ENCODE measurements around the gene NFIC. TPM values are rescaled to one million over a fixed set of nuclear protein-coding genes. Genes with fewer than 3 reads are reported as not detected.
A peak's percentile ranks its signal among the peaks of the same experiment; 100 is the strongest.

Gene NFIC
- total RNA-seq, 1 experiment from 2014 or later: 0.82 TPM

DNA sequence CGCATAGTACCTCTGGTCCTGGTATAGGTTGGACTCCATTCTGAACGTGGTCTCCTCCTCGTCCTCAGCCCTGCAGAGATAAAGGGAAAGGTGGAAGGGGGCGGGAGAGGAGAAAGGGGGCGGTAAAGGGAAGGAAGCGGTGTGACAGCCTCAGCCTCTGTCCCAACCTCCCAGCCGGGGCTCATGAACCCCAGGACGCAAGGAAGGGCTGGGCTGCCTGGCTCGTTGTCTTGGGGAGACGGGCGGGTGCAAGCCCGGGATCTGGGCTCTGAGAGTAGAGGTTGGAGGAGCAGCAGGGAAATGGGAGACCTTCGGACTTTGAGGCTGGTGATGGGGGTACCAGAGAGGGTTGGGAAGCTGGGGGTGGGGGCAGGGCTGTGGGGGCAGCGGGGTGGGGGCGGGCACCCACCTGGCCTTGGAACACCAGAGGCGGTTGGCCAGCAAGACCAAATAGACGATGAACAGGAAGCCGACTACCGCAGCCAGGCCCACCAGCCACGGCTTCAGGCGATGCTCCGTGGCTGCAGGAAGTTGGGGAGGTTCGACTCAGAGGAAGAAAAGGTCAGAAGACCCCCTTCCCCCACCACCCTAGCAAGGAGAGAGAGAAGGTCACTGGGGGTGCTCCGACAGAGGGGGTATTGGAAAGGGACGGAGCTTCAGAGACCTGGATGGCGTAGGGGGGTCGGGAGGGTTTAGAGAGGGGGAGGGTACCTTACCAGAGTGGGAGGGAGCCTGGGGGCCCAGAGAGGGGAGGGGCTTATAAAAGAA, 112.2 kb downstream of the NFIC start:
- no peak overlapping the region for H3K4me3 ChIP-seq (ENCODE audit: low read length)
- H3K27ac ChIP-seq (ENCODE audit: low read length): no peak overlapping the region
- H3K79me2 ChIP-seq (ENCODE audit: low read length): no peaks in the 10 kb centered on the region
- H3K4me1 ChIP-seq (ENCODE audit: low read length): peaks cover 29% of the 10 kb centered on the region
- no peaks in the 10 kb centered on the region for H3K9me2 ChIP-seq (replicated peaks; ENCODE audit: insufficient read depth, low read length)
- H4K20me1 ChIP-seq (ENCODE audit: insufficient read depth, low read depth, low read length): no peaks in the 10 kb centered on the region
- H3K9me3 ChIP-seq (ENCODE audit: low read length): no peaks in the 10 kb centered on the region
- no peak overlapping the region for H3K9ac ChIP-seq (ENCODE audit: low read length)
- no peak overlapping the region for H2AFZ ChIP-seq (ENCODE audit: low read length)
- H3K36me3 ChIP-seq (ENCODE audit: insufficient read depth, low read length): no peaks in the 10 kb centered on the region
- no peak overlapping the region for H3K4me2 ChIP-seq (ENCODE audit: low read depth, low read length, poor library complexity, severe bottlenecking)
- peak; percentile 50 for DNase-seq
- H3K27me3 ChIP-seq (ENCODE audit: low read length): no peaks in the 10 kb centered on the region

DNA sequence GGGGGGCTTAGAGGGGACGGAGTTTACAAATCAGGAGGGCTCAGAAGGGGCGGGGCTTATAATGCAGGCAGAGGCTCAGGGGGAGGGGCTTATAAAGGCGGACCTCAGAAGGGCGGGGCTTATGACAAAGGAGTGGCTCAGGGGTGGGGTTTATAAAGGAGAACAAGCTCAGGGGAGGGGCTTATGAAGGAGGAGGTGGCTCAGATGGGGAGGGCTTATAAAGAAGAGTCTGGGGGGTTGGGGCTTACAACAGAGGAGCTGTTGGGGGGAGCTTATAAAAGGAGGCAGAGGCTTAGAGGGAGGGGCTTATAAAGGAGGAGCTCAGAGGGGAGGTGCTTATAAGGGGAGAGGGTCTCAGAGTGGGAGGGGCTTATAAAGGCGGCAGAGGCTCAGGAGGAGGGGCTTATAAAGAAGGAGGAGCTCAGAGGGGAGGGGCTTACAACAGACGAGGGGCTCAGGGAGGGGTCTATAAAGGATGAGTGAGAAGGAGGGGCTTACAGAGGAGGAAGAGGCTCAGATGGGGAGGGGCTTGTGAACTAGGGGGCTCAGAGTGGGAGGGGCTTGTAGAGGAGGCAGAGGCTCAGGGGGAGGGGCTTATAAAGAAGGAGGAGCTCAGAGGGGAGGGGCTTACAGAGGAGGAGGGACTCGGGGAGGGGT, 112.9 kb downstream of the NFIC start:
- H3K4me2 ChIP-seq (ENCODE audit: low read depth, low read length, poor library complexity, severe bottlenecking): no peak overlapping the region
- H4K20me1 ChIP-seq (ENCODE audit: insufficient read depth, low read depth, low read length): no peaks in the 10 kb centered on the region
- no peaks in the 10 kb centered on the region for H3K9me2 ChIP-seq (replicated peaks; ENCODE audit: insufficient read depth, low read length)
- H3K27me3 ChIP-seq (ENCODE audit: low read length): no peaks in the 10 kb centered on the region
- H3K36me3 ChIP-seq (ENCODE audit: insufficient read depth, low read length): no peaks in the 10 kb centered on the region
- H2AFZ ChIP-seq (ENCODE audit: low read length): no peak overlapping the region
- H3K4me1 ChIP-seq (ENCODE audit: low read length): peaks cover 29% of the 10 kb centered on the region
- H3K9me3 ChIP-seq (ENCODE audit: low read length): no peaks in the 10 kb centered on the region
- no peak overlapping the region for H3K9ac ChIP-seq (ENCODE audit: low read length)
- peak; percentile 89 for DNase-seq
- peak overlapping the region; percentile 96; the same call in 1 of the 2 replicates for H3K27ac ChIP-seq (ENCODE audit: low read length)
- H3K4me3 ChIP-seq (ENCODE audit: low read length): no peak overlapping the region
- no peaks in the 10 kb centered on the region for H3K79me2 ChIP-seq (ENCODE audit: low read length)

DNA sequence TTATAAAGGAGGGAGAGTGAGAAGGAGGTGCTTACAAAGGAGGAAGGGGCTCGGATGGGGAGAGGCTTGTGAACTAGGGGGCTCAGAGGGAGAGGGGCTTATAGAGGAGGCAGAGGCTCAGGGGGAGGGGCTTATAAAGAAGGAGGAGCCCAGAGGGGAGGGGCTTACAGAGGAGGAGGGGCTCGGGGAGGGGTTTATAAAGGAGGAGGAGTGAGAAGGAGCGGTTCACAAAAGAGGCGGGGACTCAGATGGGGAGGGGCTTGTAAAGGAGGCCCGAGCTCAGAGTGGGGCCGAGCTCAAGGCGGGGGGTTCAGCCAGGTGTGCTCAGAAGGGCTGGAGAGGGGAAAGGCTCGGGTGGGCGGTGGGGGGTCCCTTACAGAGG, 113.4 kb downstream of the NFIC start:
- H3K79me2 ChIP-seq (ENCODE audit: low read length): no peaks in the 10 kb centered on the region

DNA sequence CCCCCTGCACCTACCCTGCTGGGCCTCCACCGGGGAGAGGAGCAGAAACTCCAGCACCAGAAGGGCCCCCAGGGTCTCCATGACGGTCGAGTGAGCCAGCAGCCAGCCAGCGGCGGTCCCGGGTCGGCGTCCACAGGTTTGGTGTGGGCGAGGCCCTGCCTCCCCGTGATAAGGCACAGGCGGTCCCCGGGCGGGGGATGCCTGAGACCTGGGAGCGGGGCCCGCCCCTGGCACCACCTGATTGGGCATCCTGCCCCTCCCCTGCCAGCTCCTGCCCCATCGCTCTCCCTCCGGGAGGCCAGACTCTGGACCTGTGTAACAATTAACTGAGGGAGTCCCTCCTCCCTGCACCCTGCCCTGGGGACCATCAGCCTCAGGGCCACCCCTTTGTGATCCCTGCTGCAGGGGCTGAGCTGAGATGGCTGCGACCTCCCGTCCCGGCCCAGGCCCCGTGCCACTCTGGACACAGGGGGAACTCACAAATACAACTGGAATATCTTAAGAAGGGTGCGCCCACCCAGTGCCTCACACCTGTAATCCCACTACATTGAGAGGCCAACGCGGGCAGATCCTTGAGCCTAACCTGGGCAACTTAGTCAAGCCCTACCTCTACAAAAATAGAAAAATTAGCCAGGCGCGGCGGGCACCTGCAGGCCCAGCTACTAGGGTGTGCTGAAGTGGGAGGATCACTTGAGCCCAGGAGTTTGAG, 114.2 kb downstream of the NFIC start, which contains the start of gene SMIM24:
Gene SMIM24 (minus strand): TSS at position 143 of the 709 bp plus-strand sequence. CDS start 62 bp downstream, at position 81.
- Histone ChIP-seq H3K9ac (ENCODE audit: low read length) (peak within 1 kb of the TSS; percentile 59), H4K20me1 (ENCODE audit: insufficient read depth, low read depth, low read length) (no peaks in the 10 kb centered on the region), H3K9me2 (replicated peaks; ENCODE audit: insufficient read depth, low read length) (no peaks in the 10 kb centered on the region), H3K27ac (ENCODE audit: low read length) (peak within 1 kb of the TSS; percentile 96), H3K4me1 (ENCODE audit: low read length) (peaks cover 29% of the 10 kb centered on the region), H3K9me3 (ENCODE audit: low read length) (no peaks in the 10 kb centered on the region), H3K36me3 (ENCODE audit: insufficient read depth, low read length) (no peaks in the 10 kb centered on the region), H3K27me3 (ENCODE audit: low read length) (no peaks in the 10 kb centered on the region), H2AFZ (ENCODE audit: low read length) (peak within 1 kb of the TSS; percentile 65; the same call in 1 of the 2 replicates), H3K4me2 (ENCODE audit: low read depth, low read length, poor library complexity, severe bottlenecking) (peak within 1 kb of the TSS; percentile 61), H3K79me2 (ENCODE audit: low read length) (no peaks in the 10 kb centered on the region), H3K4me3 (ENCODE audit: low read length) (peak within 1 kb of the TSS; percentile 11; the same call in 1 of the 2 replicates)
- DNase-seq: peak; percentile 83

More for the DNA sequence above, 113.4 kb downstream of the NFIC start:
- H3K27ac ChIP-seq (ENCODE audit: low read length): peak overlapping the region; percentile 96
- H3K27me3 ChIP-seq (ENCODE audit: low read length): no peaks in the 10 kb centered on the region
- H3K36me3 ChIP-seq (ENCODE audit: insufficient read depth, low read length): no peaks in the 10 kb centered on the region
- H3K4me2 ChIP-seq (ENCODE audit: low read depth, low read length, poor library complexity, severe bottlenecking): no peak overlapping the region
- no peaks in the 10 kb centered on the region for H3K9me2 ChIP-seq (replicated peaks; ENCODE audit: insufficient read depth, low read length)
- H3K4me3 ChIP-seq (ENCODE audit: low read length): no peak overlapping the region
- no peak overlapping the region for H3K9ac ChIP-seq (ENCODE audit: low read length)
- peak; percentile 73 for DNase-seq
- H4K20me1 ChIP-seq (ENCODE audit: insufficient read depth, low read depth, low read length): no peaks in the 10 kb centered on the region
- H2AFZ ChIP-seq (ENCODE audit: low read length): no peak overlapping the region
- H3K9me3 ChIP-seq (ENCODE audit: low read length): no peaks in the 10 kb centered on the region
- H3K4me1 ChIP-seq (ENCODE audit: low read length): peaks cover 29% of the 10 kb centered on the region

DNA sequence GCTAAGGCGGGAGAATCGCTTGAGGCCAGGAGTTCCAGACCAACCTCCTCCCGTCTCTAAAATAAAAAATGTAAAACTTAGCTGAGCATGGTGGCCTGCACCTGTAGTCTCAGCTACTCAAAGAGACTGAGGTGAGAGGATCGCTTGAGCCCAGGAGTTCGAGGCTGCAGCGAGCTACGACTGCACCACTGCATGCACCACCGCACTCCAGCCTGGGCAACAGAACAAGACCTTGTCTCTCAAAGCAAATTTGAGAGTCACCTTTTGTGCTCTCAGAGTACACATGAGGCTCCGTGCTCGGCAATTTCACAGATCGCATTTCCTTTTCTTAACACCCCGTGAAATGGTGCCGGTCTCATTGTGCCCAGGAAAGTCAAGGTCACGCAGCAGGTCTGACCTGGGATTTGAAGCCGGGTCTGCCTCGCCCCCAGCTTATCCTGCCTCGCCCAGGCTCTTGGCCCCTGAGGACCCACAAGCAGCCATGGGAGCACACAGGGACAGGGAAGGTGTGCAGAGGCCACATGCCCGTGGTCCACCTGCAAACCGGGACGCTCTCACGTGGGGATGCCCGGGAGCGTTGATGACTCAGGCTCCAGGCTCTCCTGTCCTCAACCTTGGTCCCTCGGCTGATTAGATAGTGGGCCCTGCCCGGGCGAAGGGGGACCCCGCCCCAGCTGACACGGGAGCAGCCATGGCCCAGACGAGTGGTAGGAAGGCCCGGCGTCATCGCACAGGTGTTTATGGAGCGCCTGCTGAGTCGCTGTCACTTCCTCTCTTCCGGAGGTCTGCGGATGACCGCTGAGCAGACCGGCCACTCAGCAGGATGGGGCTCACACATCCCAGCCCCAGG, 115.1 kb downstream of the NFIC start:
- Histone ChIP-seq H3K9ac (ENCODE audit: low read length) (peak overlapping the region; percentile 59), H3K9me2 (replicated peaks; ENCODE audit: insufficient read depth, low read length) (no peaks in the 10 kb centered on the region), H3K9me3 (ENCODE audit: low read length) (no peaks in the 10 kb centered on the region), H3K36me3 (ENCODE audit: insufficient read depth, low read length) (no peaks in the 10 kb centered on the region), H4K20me1 (ENCODE audit: insufficient read depth, low read depth, low read length) (no peaks in the 10 kb centered on the region), H2AFZ (ENCODE audit: low read length) (peak overlapping the region; percentile 65), H3K79me2 (ENCODE audit: low read length) (no peaks in the 10 kb centered on the region), H3K27ac (ENCODE audit: low read length) (peak overlapping the region; percentile 96), H3K4me1 (ENCODE audit: low read length) (peaks cover 29% of the 10 kb centered on the region), H3K4me2 (ENCODE audit: low read depth, low read length, poor library complexity, severe bottlenecking) (peak overlapping the region; percentile 61), H3K4me3 (ENCODE audit: low read length) (peak overlapping the region; percentile 11; the same call in 1 of the 2 replicates), H3K27me3 (ENCODE audit: low read length) (no peaks in the 10 kb centered on the region)
- DNase-seq: peak; percentile 88

DNA sequence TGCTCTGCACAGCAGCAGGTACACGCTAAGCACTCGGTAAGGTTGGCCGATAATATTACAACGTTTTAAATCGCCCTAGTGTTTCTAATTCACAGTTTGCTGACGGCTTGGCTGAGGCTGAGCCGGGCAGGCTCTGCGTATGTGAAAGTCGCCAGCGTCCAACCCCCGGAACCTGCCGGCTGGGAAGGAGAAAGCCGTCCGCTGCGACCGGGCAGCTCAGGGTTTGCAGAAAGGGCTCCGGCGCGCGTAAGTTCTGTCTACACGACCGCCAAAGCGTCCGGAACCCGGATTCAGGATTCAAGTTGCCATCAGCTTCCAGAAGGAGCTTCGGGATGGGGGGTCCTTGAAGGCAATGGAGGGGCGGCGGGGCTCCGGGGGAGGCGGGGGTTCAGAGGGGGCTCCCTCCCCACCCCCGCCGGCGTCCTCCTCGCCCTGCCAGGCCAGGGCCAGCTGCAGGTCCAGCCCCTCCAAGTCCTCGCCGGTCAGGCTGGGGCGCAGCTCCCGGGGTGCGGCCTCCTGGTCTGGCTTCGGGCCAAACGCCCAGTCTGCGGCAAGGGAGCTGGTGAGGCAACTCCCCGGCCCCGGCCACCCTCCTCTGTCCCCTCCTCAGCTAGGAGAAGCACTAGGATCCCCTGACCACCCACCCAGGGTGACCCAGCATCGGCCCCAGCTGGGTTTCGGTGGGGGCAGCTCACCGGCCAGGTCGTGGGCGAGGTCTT, 116.3 kb downstream of the NFIC start:
- Histone ChIP-seq H3K4me2 (ENCODE audit: low read depth, low read length, poor library complexity, severe bottlenecking) (peak overlapping the region; percentile 61), H3K27me3 (ENCODE audit: low read length) (no peaks in the 10 kb centered on the region), H2AFZ (ENCODE audit: low read length) (no peak overlapping the region), H3K36me3 (ENCODE audit: insufficient read depth, low read length) (no peaks in the 10 kb centered on the region), H3K4me3 (ENCODE audit: low read length) (no peak overlapping the region), H3K9me2 (replicated peaks; ENCODE audit: insufficient read depth, low read length) (no peaks in the 10 kb centered on the region), H3K4me1 (ENCODE audit: low read length) (peaks cover 29% of the 10 kb centered on the region), H3K27ac (ENCODE audit: low read length) (peak overlapping the region; percentile 96), H3K9me3 (ENCODE audit: low read length) (no peaks in the 10 kb centered on the region), H3K9ac (ENCODE audit: low read length) (no peak overlapping the region), H4K20me1 (ENCODE audit: insufficient read depth, low read depth, low read length) (no peaks in the 10 kb centered on the region), H3K79me2 (ENCODE audit: low read length) (no peaks in the 10 kb centered on the region)
- no peak for DNase-seq

DNA sequence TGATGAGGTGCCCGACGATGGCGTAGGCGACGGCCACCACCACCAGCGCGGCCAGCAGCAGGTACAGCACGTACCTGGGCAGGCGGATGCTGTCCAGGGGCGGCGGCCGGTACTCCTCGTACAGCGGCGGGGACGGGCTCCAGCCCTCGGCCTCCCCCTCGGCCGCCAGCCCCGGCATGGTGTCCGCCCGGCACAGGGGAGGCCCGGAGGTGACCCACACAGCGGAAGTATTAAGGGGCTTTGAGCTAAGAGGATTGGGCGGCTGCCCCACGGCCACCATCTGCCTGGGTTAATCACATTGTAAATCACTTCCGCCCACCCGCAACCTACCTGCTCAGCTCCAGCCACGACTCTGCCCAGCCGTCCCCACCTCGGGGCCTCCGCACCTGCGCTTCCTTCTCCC, 116.8 kb downstream of the NFIC start, which contains the start of gene SMIM44:
Gene SMIM44 (minus strand): TSS at position 216 of the 403 bp plus-strand sequence. CDS start 38 bp downstream, at position 178.
- peak within 1 kb of the TSS; percentile 96 for H3K27ac ChIP-seq (ENCODE audit: low read length)
- H3K79me2 ChIP-seq (ENCODE audit: low read length): no peaks in the 10 kb centered on the region

More for the DNA sequence above, 116.8 kb downstream of the NFIC start, which contains the start of gene SMIM44:
- Histone ChIP-seq H3K27me3 (ENCODE audit: low read length) (no peaks in the 10 kb centered on the region), H4K20me1 (ENCODE audit: insufficient read depth, low read depth, low read length) (no peaks in the 10 kb centered on the region), H3K4me1 (ENCODE audit: low read length) (peaks cover 29% of the 10 kb centered on the region), H3K36me3 (ENCODE audit: insufficient read depth, low read length) (no peaks in the 10 kb centered on the region), H3K4me2 (ENCODE audit: low read depth, low read length, poor library complexity, severe bottlenecking) (peak within 1 kb of the TSS; percentile 61), H3K9ac (ENCODE audit: low read length) (no peak within 1 kb of the TSS), H3K9me3 (ENCODE audit: low read length) (no peaks in the 10 kb centered on the region), H3K4me3 (ENCODE audit: low read length) (no peak within 1 kb of the TSS), H2AFZ (ENCODE audit: low read length) (no peak within 1 kb of the TSS), H3K9me2 (replicated peaks; ENCODE audit: insufficient read depth, low read length) (no peaks in the 10 kb centered on the region)
- DNase-seq: no peak
